SH-SY5Y (cell line): ENCODE measurements around the gene PSMB9.

ENCODE experiments used
- GATA2 ChIP-seq: IDR thresholded peaks from 2 replicates; pipeline ENCODE4 v1.6.1; 2011; ENCODE audit warnings: mild to moderate bottlenecking, low read depth, low read length
- GATA3 ChIP-seq: IDR thresholded peaks from 2 replicates; pipeline ENCODE4 v1.6.1; 2011; ENCODE audit warnings: low read depth, mild to moderate bottlenecking, low read length, moderate library complexity

The PSMB9 gene

GRCh38 chr6:32853541-32854375, at the start of gene PSMB9, which contains the start of gene TAP1:
Gene PSMB9, plus strand, starts transcription at chr6:32854192. Its CDS starts 38 bp downstream, at chr6:32854230.
Gene TAP1, minus strand, starts transcription at chr6:32853704. Its CDS starts 68 bp downstream, at chr6:32853636.
- TF ChIP-seq GATA3 (no peak), GATA2 (no peak)

DNA sequence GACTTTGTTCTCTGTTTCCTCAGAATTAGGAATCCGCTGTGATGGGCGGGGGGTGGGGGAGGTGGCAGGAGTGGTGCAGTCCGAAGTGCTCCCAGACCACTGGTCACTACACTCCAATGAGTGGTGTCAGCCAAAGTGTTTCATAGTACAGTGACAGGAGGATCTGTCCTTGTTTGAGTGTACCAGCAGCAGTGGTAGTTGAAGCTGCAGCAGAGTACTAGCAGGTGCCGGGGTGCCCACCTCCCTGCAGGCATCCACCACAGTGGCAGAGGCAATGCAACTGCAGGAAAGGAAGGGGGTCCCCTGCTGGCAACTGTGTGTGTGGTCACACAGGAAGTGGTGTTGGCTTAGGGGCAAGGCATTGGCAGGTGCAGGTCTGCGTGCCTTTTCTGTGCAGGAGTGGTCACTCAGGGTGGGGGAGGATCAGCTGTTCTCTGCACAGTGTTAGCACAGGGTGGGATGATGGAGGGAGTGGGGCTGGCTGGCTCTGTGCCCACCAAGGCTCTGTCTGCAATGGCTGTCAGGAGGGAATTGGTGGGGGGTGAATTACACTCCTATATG, 46.9 kb upstream of the PSMB9 start:
- TF ChIP-seq GATA3 (no peak), GATA2 (no peak)

DNA sequence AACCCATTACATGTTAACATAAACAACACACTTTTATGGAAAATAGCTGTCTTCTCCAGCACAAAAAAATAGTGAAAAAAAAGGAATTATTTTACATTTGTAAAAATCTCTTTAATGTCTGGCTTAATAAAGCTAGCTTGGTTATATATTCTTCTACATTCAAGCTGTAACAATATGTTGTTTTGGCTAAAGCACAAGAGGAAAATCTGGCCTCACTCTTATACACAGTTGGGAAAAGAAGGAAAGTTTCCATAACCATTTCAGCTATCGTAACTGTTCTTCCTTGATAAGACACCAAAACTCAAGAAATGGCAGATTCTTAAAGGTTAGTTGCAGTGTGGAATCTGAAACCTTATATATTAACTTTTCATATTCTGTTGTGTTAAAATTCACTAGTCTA, 44.8 kb upstream of the PSMB9 start:
- TF ChIP-seq GATA3 (no peak), GATA2 (no peak)

- TF ChIP-seq GATA2 (no peak), GATA3 (no peak)
Measured at GRCh38 chr6:32814145-32814544, 39.8 kb upstream of the PSMB9 start.

- TF ChIP-seq GATA2 (no peak), GATA3 (no peak)
Measured at GRCh38 chr6:32815115-32815514, 38.9 kb upstream of the PSMB9 start.

- TF ChIP-seq GATA2 (no peak), GATA3 (no peak)
Measured at GRCh38 chr6:32815996-32816395, 38.0 kb upstream of the PSMB9 start.

GRCh38 chr6:32816746-32817204, 37.2 kb upstream of the PSMB9 start, which contains the start of gene HLA-DOB:
Gene HLA-DOB, minus strand, starts transcription at chr6:32817002. Its CDS starts 51 bp downstream, at chr6:32816951.
- TF ChIP-seq GATA2 = no peak
- no peak for TF ChIP-seq GATA3

- TF ChIP-seq GATA3 (no peak), GATA2 (no peak)
Measured at GRCh38 chr6:32818867-32819266, 35.1 kb upstream of the PSMB9 start.

GRCh38 chr6:32819729-32820128, 34.3 kb upstream of the PSMB9 start:
- no peak for TF ChIP-seq GATA2
- TF ChIP-seq GATA3 = no peak

DNA sequence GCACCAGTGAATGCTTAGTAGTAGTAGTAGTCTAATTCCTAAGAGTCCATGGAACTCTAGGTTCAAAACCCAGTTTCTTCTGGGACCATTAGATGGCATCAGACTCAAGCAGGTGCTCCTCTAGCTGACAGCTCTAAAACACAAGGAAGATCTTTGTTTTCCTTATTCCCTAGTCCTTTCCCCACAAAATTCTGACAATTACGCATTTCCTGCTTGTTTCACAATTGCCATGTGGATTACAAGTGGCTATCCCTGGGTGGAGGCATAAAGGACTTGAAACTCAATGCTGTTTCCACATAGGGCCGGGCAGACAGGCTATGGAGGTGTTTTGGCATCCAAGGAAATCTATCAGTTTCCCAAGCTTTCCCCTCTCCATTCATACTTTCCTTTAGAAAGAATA, 28.0 kb upstream of the PSMB9 start:
- TF ChIP-seq GATA3 = no peak
- TF ChIP-seq GATA2 = no peak

DNA sequence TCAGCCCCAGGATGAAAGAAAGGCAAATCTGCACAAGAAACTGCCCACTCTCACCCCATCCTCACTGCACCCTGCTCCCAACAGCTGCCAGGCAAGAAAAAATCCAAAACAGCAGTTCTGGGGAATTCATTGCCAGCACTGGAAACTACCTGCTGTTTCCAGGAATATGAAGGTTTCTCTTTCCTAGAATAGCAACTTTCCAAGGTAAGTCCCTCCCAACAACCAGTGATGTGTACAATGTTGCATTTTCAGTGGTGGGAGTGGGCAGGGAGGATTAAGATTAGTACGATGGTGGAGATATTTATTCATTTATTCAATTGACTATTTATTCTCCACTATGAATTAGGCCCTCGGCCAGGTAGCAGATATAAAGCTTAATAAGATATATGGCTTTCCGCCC, 27.0 kb upstream of the PSMB9 start:
- TF ChIP-seq GATA2 (no peak), GATA3 (no peak)

- TF ChIP-seq GATA3 = no peak
- no peak for TF ChIP-seq GATA2
Measured at GRCh38 chr6:32829495-32829894, 24.5 kb upstream of the PSMB9 start.

DNA sequence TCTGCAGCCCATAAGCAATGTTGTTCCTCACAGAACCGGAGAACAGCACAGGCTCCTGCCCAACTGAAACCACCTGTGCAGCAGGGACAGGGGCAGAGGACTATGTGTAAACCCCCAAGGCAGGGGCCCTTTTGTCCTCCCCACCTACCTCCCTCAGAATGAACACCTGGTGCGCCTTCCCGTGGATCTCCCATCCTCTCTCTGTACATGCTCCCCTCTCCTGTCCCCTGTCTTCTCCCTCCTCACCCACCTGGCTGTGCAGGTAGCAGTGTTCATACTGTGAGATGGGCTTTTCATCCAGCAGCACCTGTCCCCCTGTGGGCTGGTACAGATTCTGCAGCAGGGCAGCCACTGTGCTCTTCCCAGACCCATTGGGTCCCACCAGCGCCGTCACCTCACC, 24.0 kb upstream of the PSMB9 start:
- no peak for TF ChIP-seq GATA3
- no peak for TF ChIP-seq GATA2

DNA sequence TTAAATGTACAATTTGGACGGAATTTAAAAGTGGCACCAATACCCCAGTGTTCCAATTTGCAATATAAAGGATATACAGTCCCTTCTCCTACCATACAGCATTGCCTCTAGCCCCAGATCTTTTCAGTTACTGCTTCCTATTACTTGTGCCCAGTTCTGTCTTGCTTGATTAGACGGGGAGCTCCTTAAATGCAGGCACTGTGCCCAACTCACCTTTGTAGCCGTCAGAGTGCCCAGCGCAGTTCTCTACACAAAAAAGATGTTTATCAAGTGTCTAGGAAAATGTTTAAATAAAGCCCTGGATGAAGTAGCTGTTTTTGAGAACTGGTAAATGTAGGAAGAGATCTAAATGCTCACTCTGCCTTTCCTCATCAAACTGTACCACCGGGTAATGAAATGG, 23.1 kb upstream of the PSMB9 start:
- TF ChIP-seq GATA3 (no peak), GATA2 (no peak)

DNA sequence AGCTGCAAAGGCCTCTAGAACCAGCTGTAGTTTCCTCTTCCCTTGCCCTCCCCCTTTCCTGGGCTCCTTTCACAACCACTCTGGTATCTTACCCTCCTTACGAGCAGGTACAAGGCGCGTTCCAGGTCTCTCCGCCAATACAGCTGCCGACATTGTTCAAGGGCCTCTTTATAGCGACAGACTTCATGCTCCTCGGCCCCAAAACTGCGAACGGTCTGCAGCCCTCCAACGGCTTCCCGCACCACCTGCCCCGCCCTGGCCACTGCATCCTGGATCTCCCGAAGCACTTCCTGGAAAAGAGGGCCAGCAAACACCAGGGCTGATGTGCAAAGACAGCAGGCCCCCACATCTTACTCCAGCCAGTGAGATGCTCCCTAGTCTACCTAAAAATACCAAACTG, 21.5 kb upstream of the PSMB9 start:
- no peak for TF ChIP-seq GATA3
- no peak for TF ChIP-seq GATA2

- TF ChIP-seq GATA2 (peak; percentile 60; the same call in 1 of the 2 replicates), GATA3 (peak; percentile 50; the same call in 1 of the 2 replicates)
Measured at GRCh38 chr6:32833664-32834063, 20.3 kb upstream of the PSMB9 start.
